Urothelium cell line (cell line): Measurements from ENCODE around the gene ADAP1.
"Not testable (repeated sequence)": the region's sequence is repeated elsewhere in the genome, so short reads cannot be mapped to it uniquely, and the experiment has no call there.

ENCODE experiments used
- DNase-seq: peaks from one replicate; pipeline ENCODE4 v3.0.0; 2011; ENCODE audit warnings: low spot score, mixed read lengths
- FAIRE-seq: peaks from 2 replicates; lab custom pipeline; 2011; peaks lifted over from hg19 to GRCh38; lab: Jason Lieb, UNC

Gene ADAP1

DNA sequence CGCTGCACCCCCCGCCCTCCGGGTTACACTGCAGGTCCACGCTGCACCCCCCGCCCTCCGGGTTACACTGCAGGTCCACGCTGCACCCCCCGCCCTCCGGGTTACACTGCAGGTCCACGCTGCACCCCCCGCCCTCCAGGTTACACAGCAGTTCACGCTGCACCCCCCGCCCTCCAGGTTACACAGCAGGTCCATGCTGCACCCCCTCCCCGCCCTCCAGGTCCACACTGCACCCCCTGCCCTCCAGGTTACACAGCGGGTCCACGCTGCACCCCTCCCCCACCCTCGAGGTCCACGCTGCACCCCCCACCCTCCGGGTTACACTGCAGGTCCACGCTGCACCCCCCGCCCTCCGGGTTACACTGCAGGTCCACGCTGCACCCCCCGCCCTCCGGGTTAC, 30.4 kb downstream of the ADAP1 start:
- FAIRE-seq, DNase-seq: not testable (repeated sequence)

DNA sequence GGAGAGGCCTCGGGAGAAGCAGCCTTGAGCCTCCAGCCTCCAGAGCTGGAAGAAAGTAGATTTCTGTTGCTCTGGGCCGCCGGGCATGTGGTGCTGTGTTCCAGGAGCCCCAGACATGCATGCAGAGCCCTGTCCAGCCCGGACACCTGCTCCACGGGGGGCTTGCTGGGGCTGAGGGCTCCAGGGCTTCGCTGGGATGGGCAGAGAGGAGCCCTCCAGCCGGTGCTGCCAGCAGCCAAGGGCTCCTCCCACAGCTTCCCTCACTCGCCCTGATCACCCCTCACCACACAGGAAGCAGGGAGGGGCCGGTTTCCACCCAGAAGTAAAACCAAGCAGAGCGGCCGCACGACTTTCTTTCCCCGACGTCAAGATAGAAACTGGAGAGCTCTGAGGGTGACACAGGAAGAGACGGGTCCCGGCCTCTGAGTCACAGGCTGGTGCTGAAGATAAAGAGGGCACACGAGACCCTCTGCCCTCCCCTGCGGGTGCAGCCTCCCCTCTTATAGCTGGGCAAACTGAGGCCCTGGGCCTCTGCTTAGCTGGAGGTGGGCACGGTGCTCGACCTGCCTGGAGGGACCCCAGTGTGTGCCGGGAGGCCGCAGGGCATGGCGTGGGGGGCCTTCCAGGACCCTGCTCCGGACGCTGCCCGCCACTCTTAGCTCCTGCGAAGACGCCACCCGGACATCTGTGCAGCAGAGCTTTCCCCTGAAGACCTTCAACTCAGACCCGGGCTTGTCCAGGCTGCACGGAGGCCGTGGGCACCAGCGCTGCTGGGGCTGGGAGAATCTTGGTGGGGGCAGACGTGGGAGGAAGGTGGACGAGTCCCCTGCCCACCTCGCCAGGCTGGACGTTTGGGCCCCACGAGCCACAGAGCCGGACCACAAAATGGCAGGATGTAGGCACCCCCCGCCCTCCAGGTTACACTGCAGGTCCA, 31.1 kb downstream of the ADAP1 start:
- peak; percentile 53 for FAIRE-seq
- peak; percentile 87 for DNase-seq

DNA sequence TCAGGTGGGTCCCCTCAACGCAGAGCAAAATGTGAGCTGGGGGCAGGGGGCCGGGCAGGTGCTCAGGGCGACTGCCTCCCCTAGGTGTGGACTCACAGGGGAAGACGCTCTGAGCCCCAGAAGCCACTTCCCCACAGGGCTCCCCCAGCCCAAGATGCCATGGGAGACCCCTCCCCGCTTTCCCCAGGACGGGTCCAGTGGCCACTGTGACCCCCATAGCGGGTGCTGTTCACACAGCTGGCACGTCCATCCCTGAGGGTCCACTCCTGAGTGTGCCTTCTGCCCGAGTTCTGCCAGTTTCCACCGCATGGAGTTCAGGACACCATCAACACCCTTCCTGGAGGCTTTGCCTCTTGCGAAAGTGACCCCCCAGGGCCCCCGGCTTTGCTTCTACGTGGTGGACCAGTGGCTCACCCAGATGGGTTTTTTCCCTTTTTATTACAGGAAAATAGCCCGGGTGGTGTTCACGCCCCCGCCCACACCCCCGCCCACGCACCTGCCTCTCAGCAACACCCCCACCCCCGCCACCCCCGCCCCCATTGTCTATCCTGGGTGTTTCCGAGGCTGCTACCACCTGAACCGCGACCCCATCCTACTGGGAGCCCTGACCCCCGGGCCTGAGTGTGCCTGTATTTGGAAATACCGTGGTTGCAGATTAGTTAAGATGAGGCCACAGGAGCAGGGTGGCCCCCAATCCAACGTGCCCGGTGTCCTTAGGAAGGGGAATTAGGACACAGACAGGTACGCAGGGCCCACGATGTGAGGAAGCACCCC, 32.0 kb downstream of the ADAP1 start:
- FAIRE-seq (peak; percentile 42), DNase-seq (no peak)

DNA sequence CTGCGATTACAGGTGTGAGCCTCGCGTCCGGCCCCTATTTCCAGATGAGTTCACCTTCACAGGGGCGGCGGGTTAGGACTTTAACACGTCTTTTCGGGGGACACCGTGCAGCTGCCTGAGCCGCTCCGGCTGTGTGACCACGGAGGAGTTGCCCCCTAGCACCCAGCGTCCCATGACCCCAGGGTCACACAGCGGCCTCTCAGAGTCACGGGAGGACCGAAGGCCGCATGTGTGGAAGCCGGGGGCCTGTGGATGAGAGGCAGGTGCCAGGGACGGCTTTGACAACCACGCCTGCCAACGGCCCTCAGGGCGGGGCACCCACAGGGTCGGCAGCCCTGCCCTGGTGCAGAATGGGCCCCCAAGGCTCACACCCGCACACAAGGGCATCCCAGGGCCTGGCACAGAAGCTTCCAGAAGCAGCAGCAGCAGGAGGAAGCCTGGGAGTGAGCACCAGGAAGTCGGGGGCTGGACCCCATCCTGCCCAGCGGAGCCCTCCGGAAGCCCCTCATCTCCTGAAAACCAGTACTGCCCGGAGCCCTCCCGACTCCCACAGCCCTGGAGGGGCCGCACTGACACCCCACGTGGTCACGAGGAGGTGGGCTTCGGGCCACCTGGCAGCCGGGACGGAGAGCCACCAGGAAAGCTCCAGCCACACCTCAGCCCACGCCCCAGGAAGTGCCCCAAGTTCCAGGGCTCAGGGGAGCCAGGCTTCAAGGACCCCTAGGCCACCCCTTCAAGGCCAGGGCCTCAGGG, 32.7 kb downstream of the ADAP1 start:
- DNase-seq, result no peak
- peak; percentile 9 for FAIRE-seq

DNA sequence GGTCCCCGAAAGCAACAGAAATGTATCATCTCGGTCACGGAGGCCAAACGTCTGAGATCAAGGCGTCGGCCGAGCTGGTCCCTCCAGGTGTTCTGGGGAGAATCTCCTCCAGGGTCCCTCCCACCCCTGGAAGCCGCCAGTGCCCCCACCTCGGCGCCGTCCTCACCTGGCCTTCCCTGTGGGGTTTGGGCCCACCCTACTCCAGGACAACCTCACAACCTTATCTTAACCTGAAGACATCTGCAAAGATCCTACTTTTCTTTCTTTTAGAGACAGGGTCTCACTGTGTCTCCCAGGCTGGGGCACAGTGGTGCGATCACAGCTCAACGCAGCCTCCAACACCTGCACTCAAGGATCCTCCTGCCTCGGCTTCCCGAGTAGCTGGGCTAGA, 33.4 kb downstream of the ADAP1 start:
- FAIRE-seq (no peak), DNase-seq (no peak)

DNA sequence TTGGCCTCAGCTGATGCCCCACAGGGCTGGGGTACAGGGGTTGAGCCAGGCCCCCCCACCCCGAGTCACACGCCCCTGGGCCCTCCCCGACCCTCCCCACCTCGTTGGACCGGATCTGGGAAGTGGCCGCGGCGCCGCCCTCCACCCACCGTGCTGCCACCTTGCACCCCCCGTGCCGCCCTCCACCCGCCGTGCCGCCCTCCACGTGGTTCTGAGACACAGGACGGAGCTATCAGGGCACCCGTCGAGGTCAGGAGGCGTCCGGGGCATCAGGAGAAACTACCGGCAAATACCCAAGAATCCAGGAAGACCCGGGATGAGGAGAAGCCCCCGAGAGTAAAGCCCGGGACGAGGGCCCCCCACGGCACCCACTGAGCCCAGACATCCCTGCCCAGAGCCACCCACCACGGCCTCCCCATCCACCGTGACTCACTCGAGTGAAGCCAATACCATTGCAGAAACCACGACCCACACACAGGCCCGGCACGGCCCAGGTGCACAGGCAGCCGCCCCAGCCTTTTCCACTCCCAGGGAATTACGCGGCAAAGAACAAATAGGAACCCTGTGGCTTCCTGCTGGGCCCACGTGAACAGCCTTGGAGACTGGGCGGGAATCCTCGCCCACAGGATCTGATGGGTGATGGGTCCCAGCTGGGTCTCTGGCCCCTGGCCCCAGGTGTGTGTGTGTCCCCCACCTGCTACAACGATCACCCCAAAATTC, 34.0 kb downstream of the ADAP1 start:
- no peak for FAIRE-seq
- peak; percentile 49 for DNase-seq

DNA sequence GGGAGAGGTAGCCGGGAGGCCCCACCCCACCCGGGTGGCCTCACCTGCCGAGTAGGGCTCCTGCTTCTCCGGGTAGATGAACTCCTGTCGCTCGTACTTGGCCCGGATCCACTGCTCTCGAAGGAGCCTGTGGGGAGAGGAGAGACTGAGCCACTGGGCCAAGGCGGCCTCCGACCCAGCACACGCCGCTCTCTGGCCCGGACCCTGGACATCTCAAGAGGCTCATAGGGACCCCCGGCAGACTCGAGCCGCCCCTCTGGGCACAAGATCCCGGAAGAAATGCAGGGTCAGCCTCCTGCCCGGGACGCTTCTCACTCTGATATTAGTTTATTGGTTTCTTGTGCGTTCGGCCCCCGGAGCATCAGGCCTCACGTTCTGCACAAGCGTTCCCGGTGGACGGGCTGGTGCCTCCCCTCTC, 34.5 kb downstream of the ADAP1 start:
- no peak for DNase-seq
- no peak for FAIRE-seq

DNA sequence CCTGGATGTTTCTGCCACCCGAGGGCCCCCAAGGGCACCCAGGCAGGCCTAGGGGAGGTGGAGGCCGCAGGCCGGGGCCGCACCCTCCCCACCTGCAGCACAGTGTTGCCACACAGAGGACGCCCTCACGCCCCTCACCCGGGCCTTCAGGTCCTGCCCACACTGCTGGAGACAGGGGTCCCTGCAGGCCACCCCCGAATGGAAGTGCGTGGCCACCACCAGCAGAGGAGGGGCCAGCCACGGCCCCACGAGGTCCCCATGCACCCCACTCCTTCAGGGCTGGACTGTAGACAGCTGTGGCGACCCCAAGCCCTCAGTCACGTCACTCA, 35.4 kb downstream of the ADAP1 start:
- FAIRE-seq (no peak), DNase-seq (no peak)

DNA sequence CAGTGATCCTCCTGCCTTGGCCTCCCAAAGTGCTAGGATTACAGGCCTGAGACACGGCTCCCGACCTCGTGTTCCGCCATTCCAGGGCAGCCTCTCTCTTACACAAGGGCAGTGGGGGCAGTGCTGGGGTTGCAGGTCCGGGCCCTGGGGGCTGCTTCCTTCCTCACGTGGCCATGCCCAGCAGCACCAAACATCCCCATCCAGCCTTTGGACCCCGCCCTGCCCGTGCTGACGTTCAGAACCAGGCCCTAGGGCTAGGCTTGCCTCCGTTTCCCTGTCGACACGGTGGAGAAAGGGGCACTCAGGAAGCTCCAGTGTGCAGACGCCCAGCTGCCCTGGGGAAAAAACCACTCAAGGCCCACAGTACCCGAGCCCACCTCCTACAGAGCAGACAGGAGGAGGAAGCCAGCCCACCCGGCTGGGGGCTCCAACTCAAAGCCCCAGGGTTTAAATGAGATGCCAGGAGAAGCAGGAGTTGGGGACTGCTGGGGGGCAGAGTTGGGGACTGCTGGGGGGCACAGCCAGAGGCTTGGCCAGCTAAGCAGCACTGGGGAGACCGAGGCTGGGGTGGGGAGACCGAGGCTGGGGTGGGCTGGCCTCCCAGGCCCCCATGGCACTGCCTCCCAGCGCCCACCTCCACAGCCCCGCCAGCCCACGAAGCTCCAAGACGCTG, 35.9 kb downstream of the ADAP1 start:
- DNase-seq, result no peak
- peak; percentile 37 for FAIRE-seq

DNA sequence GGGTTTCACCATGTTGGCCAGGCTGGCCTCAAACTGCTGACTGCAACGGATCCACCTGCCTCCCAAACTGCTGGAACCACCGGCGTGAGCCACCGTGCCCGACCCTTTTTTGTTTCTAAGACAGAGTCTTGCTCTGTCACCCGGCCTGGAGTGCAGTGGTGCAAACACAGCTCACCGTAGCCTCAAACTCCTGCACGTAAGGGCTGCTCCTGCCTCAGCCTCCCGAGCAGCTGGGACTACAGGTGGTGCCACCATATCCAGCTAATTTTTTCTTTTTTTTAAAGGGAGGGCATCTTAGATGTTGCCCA, 36.4 kb downstream of the ADAP1 start:
- no peak for DNase-seq
- FAIRE-seq, result no peak

DNA sequence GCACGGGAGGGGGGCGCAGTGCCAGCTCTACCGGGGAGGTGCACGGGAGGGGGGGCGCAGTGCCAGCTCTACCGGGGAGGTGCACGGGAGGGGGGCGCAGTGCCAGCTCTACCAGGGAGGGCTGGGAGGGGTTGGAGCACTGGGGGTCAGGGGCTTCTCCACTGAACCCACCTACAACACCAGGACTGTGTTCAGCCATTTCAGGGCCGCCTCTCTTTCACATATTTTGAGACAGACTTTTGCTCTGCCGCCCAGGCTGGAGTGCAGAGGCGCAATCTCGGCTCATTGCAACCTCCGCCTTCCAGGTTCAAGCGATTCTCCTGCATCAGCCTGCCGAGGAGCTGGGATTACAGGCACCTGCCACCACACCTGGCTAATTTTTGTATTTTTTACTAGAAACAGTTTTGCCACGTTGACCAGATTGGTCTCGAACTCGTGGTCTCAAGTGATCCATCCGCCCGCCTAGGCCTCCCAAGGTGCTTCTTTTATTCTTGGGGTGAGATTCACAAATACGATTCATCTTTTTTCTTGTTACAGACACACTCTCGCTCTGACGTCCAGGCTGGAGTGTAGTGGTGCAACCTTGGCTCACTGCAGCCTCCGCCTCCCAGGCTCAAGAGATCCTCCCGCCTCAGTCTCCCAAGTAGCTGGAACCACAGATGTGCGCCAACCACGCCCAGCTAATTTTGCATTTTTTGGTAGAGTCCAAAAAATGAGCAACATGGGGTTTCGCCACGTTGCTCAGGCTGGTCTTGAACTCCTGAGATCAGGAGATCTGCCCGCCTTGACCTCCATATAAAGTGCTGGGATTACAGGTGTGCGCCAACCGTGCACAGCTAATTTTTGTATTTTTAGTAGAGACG, 37.0 kb downstream of the ADAP1 start:
- FAIRE-seq (no peak), DNase-seq (no peak)

DNA sequence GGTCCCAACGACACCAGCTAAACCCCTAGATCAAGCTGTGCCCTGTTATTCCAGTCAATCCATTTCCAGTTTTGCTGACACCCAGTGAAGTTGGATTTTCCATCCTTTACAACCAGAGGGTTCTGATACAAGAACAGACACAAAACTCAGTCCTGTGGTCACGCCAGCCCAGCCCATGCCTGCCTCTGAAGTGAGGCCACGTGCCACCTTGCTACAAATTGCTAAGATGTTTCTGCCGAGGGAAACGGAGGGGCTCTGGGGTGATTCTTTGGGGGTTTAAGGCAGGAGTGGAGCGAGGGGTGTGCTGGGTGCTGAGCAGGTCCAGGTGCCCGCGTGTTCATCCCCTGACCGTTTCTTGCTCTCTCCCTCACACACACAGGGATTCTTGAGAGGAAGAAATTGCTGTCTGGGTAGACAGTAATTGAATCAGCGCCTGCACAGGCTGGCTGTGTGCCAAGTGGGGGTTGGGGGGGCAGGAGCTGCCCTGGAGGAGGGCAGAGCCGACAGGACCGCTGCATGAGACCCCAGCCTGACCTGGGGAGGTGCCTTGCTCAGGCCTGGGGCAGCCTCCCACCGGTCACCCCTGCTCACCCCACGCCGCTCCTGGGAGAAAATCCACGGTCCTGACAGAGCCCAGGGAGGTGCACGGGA, 38.1 kb downstream of the ADAP1 start:
- FAIRE-seq, result peak; percentile 76

DNA sequence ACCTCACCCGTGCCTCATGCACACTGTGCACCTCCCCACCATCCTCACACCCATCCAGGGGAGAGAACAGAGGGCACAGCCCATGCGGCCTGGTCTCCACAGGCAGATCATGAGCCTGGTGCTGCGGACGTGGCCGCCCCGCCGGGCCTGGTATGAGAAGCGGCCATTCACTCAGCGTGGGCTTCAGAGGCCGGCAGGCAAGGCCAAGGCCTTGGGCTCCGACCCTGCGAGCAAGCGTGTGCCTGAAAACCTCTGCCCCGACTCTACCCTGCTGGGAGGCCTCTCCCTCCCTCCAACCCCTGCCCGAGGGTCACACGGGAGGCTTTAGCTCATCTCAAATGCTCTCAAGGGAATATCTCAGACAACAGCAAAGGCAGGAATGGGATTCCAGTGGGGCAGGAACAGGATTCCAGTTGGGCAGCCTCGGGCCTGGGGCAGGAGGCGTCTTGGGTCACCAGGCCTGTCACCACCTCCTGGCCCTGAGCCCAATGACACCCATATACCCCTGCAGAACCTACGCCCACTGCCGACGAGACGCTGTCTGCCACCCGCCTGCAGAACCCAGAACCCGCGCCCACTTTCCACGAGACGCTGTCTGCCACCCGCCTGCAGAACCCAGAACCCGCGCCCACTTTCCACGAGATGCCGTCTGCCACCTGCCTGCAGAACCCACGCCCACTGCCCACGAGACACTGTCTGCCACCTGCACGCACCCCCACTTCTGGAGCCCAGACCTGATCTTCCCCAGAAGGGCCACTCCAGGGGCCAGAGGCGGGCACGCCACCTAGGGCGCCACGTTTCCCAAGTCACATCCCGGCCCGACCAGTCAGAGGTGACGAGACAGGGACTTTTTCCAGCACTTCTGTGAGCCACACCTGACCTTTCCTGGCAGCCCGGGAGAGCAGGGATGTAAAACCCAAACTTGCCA, 38.9 kb downstream of the ADAP1 start:
- DNase-seq (no peak), FAIRE-seq (no peak)

More for the DNA sequence above, 38.1 kb downstream of the ADAP1 start:
- DNase-seq, result peak; percentile 64

DNA sequence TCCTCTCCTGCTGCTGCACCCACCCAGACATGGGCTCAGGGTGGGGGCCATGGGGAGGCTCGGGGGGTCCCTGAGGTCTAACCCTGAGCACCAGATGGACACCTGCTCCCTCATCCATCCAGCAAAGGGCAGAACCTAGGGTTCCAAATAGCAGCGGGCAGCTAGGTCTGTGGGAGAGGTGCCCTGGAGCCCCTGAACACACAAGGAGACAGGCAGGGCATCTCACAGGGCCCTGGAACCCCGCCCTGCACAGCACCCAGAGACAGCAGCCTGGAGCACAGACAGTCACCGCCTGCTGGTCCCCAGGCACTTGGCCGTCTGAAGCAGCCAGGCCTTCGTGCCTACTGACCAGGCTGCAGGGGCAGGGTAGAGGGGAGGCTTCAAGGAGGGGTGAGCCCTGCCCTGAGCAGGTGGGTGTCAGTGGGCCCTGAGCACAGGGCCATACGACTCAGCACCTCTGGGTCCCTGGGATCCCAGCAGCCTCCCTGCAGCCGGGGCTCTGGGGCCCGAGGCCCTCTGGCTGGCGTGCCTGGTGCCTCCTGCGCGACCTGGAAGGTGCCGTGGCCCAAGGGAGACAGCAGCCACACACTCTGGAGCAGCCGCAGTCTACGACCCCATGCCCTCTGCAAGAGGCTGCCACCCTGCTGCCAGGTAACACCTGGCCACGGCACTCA, 39.8 kb downstream of the ADAP1 start:
- DNase-seq (no peak), FAIRE-seq (no peak)

DNA sequence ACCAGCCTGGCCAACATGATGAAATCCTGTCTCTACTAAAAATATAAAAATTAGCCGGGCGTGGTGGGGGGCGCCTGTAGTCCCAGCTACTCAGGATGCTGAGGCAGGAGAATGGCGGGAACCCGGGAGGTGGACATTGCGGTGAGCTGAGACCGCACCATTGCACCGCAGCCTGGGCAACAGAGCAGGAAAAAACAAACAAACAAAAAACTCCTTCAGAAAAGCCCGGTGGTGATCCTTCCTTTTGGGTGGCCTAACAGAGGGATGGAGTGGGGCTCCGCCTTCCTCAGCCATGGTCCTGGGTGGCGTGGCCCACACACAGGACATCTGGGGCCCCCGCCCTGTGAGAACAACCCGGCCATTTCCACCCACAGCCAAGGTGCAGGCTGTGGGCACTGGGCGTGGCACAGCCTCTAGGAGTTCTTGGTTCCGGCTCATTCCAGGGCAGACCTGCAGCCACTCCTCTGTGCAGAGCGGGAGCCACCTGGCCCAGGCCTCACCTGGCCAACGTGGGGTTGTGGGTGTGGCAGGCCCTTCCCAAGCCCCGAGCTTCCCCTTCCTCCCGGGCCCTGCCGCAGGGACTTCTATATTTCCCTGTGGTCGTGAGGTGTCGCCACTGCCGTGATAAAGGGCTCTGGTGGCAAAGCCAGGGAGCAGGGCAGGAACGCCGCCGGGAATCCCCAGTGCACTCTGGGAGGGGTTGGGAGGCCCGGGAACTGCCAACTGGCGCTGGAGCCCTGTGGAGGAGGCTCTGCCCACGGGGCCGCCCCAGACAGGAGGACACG, 40.6 kb downstream of the ADAP1 start:
- no peak for FAIRE-seq
- DNase-seq, result no peak

DNA sequence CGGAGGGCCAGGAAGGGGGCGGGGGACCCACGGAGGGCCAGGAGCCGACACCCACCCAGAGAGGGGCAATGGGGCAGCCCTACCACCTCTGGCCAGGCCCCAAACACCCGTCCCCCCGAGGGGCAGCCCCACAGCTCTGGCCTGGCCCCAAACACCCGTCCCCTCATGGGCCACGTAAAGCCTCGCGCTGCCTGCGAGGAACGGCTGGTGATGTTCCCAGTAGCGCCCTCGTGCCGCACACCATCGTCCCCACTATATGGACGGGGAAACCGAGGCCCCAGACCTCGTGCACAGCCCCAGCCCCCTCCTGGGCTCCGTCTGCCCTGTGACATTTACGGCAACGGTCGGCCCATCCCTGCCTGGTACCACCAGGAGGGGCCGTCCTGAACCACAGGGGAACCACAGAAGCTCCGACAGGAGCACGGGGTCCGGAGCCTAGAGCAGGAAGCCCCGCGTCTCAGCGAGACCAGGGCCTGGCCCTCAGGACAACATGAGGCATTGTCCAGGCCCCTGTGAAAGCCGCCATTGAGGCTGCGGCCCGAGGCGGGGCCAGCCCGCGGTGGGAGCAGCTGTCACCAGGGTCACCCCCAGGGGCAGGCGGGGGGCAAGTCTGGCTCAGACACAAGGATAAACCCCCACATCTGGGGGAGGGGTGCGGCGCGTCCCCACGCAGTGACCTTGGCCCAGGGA, 42.5 kb downstream of the ADAP1 start:
- FAIRE-seq (no peak), DNase-seq (no peak)
